G401.6 (cell line): ENCODE data around the gene CDK6.
"Not testable (repeated sequence)": the region's sequence is repeated elsewhere in the genome, so short reads cannot be mapped to it uniquely, and the experiment has no call there.

Experiments used
- FAIRE-seq: peaks from 2 replicates; lab custom pipeline; 2012; peaks lifted over from hg19 to GRCh38; lab: Jason Lieb, UNC

The CDK6 gene

DNA sequence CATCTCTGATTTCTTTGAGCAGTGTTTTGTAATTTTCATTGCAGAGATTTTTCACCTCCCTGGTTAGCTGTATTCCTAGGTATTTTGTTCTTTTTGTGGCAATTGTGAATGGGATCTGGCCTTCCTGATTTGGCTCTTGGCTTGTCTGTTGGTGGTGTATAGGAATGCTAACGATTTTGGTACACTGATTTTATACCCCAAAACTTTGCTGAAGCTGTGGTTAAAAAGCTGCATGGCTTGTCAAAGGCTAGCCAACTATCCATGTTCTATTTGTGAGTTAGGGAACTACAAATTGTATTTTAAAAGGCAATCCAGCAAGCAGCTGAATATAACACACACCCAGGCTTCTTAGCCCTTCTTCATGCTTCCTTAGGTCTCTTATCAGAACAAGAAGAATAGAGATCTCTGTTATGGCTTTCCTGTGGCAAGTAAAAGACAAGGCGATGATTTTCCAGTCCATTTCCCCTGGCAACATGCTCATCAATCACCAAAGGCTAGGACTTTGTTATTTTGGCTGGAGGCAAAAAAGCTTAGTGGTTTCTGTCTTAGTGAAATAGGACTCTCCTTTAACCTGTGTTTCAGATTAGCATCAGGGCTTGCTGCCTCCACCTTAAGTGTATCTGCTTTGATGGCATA lies 77.5 kb downstream of the CDK6 start:
- no peak for FAIRE-seq

DNA sequence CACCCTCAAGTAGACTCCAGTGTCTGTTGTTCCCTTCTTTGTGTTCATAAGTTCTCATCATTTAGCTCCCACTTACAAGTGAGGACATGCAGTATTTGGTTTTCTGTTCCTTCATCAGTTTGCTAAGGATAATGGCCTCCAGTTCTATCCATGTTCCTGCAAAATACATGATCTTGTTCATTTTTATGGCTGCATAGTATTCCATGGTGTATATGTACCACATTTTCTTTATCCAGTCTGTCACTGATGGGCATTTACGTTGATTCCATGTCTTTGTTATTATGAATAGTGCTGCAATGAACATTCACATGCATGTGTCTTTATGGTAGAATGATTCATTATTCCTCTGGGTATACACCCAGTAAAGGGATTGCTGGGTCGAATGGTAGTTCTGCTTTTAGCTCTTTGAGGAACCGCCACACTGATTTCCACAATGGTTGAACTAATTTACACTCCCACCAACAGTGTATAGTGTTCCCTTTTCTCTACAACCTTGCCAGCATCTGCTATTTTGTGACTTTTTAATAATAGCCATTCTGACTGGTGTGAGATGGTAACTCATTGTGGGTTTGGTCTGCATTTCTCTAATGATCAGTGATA lies 79.0 kb downstream of the CDK6 start:
- not testable (repeated sequence) for FAIRE-seq

DNA sequence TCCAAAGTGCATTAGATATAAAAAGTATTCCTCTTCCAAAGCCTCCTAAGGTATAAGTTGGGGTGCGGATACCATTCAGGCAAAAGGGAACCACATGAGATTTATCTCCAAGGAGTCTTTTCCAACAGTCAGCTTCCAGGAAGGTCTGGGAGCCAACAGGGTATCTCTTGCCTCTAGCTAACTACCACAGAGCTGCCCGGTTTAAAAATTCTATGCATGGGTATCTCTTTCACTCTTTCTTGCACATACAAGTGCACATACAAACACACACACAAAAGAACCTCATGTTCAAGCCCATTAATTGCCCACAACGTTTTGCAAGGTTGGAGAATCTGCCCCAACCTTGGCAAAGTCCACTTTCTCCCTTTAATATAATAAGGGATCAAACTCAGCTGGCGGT lies 80.7 kb downstream of the CDK6 start:
- FAIRE-seq = no peak

DNA sequence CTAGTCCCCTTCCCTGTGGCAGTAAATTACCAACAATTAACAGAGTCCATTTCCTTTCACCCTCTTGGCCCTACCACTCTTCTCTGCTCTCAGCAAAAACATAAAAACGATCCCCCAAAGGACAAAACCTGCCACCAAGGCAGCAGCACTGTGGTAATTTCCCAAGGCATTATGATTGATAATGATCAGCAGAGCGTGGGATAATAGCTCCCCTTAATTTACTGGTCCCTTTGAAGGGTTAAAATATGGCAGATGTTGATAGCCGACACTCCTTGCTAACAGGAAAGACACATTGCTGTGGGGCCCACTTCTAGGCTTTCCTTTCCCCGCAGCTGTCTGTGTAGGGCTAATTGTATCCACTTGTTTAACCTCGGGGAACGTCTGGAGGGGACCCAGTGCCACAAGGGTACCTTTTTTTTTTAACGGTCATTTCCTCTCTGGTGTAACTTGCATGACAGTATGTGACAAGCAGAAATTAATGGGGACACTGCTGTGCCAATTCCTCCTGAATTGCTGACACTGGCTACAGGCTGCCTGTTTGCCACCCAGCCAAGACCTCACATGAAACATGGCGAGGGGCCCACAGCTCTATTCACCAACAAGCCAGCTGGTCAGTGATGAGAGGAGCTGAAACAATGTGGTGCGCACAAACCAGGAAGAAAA lies 81.3 kb downstream of the CDK6 start:
- no peak for FAIRE-seq

DNA sequence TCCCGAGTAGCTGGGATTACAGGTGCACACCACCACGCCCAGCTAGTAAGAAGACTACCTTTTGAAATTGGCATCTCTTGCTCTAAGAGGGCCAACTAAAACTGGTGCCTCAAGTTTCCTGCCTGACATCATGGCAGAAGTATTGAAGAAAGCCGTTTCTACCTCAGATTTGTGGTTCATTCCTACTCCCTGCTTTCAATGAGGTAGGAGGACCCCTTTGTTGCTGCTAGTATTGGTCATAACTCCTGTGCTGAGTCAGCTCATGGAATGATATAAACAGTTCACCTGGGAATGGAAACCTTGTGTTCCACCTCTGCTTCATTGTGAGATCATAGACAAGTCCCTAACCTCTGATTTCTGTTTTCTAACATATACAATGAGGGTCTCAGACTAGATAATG lies 82.8 kb downstream of the CDK6 start:
- no peak for FAIRE-seq

DNA sequence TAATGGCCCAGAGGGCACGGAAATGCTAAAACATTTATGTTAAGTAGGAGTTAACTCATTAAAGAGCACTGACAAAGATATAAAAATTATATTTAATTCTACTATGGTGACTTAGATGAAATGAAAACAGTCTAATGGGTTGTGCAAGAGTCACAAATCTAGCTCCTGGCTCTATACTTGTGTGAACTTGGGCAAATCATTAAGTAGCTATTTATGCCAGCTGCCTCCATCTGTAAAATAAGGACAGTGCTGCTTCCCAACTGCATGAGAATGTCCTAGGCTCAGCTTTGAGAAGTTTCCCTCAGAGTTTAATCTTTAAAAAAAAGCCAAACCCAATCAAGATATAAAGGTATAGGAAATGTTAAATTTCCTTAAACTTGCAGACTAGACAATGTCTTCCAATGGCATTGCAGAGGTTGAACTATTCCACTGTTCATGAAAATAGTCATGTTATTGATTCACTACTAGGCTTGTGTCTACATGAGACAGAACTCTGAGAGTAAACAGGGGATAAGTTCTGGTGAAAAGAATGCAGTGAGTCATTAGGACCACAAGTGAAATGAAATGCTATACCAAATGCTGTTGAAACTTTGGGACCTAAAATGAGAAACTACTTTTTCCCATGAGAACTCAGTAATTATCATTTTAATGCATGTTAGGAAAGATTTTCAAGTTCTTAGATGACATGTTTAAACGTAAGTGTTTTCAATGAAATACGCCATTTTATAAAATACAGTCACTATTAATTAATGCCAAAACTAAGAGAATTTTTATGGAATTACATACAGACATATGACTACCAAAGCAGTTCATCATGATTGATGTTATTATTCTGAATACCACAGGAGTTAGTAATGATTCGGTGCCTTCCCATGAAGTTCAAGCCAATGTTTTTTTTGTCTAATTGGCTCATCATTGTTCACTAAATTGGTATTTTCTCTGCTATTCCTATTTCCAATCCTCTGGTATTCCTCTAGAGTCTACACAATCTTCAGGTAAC lies 84.2 kb downstream of the CDK6 start:
- no peak for FAIRE-seq

DNA sequence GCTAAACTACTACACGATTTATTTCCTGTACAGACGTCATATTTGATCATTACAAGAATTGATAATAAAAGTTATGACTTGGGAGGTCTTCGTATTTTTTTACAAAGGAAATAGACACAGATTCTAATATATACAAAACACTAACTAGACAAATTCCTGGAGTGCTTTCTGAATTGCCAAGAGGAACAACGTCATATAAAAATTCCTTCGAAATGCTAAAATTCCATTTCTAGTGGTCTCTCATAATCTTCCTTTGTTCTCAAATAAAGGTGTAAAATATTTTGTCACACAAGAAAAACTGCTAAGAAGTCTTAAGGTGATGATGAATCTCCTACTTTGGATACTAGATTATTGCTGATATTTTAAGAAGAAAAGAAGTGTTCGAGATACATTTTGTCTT lies 85.4 kb downstream of the CDK6 start:
- no peak for FAIRE-seq

DNA sequence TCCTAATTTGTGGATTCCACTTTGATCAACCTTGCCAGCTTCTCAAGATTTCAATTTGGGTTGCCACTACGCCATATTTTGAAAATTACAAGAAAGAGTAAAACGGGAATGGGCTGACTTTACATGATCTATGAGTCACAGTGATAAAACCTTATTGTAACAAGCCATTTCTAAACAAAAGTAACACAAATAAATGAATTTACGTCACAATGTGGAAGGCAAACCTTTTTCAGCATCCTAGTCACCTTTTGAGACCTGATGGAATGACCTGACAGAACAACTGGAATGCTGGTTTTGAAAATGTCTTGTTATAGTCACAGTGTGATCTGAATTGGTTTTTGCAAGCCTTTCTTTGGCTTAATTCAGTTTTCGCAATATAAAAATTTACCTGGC lies 85.9 kb downstream of the CDK6 start:
- FAIRE-seq = no peak

DNA sequence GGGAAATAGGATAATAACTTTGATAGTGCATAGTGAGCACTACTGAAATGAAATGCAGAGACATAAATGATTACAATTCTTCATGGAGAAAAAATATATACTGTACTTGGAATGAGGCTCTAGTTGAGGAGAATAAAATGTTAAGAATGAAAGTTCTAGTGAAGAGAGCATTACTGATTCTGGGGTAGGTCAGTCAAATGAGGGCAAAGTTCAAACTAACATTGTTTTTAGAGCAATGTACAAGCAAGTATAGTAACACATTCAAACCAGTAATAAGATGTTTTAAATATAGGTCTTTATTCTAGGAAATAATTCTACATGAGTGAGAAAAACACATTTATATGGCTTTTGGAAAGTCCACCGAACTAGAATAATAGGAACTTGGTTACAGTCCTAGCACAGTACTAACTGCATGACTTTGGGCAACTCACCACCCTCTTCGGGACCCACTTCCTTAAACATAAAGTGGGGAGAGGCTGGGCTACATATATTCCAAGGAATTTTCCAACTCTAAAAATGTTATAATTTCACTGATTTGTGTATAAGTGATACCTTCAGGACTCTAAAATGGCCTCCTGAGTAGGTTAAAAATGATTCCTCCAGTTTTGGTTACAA lies 86.4 kb downstream of the CDK6 start:
- FAIRE-seq = no peak

DNA sequence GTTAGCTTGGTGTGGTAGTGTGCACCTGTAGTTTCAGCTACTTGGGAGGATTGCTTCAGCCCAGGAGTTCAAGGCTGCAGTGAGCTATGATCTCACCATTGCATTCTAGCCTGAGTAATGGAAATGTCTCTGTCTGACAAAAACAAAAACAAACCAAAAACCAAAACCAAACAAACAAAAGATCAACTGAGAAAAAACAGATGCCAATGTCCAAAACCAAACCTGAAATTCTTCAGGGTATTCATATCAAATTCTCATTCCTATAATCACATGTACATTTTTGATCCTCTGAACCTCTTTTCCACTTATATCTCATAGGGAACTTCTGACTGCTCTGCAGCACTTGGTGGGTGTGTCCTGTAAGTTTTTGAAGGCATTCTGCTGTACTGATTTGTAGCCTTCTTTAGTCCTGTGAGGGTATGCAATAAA lies 87.0 kb downstream of the CDK6 start:
- FAIRE-seq = no peak

DNA sequence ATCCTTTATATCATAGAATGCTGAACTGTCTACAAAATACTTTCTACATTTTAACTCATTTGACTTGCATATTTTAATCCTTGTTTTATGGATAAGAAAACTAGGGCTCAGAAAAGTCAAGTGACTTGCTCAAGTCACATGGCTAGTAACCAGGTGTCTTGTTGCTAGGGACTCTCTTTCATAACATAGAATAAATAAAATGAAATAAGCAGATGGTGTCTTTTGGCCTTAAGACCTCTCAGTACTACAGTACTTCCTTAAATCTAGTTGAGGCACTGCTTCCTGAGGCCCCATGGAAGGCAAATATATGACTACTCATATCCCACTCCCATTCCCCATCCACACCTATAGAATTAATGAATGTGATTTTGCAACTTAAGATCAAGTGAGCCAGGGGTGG lies 87.9 kb downstream of the CDK6 start:
- FAIRE-seq = no peak

DNA sequence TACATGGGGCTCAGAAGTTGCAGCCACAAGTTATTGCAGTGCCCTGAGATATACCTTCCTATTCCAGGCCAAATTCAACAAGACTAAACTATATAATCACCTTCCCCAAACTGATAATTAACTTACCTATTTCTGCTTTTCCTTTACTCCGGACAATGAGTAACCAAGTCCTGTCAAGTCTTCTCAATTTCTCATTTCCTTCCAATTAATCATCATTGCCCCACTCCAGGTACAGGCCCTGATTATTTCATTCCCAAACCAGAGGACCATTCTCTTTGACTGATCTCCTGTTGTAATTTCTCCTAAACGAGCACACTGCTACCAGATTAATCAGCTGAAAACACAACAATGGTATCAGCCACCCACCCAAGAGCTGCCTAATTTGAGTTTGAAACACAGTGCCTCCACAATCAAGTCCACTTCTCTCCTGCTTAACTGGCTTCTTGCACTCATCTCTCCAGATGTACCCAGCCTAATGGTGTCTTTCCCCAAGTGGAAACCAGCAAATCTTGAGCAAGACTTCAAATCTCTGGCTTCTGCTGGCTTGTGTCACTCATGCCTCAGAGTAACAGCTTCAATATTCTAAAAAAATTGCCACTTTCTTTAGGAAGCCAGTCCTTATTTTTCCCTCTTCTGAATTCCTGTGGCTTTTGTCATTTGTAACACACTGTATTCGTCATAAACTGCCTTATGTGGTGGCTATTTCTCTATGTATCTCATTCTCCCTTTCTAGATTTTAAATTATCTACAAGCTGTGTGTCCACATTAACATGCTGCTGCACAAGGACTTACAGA lies 89.1 kb downstream of the CDK6 start:
- no peak for FAIRE-seq

DNA sequence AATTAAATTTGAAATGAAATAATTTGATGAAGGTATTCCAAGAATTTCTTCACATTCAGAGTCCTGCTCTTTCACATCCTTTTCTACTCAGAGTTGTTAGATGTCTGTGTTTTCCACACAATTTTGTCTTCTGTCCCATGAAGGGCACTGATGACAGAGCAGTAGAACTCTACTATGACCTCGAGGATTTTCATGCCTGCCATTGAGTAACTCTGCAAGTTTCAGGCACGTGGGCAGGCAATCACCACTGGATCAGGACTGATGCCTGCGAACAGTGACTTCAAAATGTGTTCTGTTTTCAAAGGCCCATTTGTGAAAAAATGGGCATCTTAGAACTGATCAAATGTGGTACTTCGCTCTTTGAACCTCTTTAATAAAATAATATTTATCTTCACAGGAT lies 91.1 kb downstream of the CDK6 start:
- no peak for FAIRE-seq

DNA sequence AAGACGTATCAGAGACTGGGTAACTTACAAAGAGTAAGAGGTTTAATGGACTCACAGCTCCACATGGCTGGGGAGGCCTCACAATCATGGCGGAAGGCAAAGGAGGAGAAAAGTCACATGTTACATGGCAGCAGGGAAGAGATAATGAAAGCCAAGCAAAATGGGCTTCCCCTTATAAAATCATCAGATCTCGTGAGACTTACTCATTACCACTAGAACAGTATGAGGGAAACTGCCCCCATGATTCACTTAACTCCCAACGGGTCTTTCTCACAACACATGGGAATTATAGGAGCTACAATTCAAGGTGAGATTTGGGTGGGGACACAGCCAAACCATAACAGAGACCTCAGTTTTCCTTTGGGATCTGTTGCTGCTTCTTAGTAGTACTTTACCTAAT lies 92.2 kb downstream of the CDK6 start:
- not testable (repeated sequence) for FAIRE-seq

DNA sequence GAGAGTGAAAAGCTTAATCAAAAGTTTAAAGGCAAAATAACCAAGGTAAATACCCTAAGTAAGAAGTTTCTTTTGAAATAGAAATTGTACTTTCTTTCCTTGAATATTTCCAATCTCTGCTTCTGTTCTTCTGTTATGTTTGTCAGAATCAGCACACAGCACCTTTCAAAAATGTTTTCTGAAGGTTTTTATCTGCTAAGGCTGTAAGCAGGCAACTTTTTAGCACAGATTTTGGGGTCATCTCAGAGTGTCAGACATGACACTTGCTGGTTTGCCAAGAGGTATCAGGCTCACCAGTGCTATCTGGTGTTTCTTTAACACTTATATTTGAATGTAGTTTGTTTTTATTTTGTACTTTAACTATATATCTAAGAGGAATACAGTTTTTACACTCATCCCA lies 94.2 kb downstream of the CDK6 start:
- no peak for FAIRE-seq

DNA sequence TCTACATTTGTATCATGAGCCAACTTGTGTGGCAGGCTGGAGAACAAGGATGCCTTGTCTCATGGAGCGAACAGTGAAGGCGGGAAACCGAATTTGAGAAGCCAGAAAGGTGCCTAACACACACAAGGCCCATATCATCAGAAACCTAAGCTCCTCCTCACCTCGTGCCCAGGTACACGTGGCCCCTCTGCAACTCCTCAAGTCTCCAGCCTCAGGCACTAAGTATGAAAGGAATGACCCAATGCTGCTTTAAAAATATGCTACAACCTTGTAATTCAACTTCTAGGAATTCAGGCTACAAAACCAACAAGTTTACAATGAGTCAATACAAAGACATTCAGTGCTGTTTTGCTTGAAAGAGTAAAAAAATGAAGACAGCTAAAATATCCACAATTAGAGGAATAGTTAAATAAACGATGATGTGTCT lies 95.7 kb downstream of the CDK6 start:
- FAIRE-seq = no peak

DNA sequence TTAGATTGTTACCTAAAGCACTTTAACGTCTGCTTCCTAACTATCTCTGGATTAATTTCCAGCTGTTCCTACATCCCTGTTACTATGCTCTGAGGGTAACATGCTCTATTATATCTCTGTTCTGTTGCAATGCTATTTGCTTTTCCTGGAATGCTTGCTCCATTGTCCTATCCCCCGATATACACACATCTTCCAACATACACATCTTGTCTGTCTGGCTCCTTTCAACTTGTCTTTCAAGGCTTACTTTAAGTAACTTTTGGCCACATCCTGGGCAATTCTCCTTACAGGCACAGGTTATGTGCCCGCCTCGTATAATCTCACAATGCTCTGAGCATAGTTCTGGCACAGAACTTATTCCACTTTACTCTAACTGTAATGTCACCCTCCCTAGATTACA lies 96.2 kb downstream of the CDK6 start:
- no peak for FAIRE-seq

DNA sequence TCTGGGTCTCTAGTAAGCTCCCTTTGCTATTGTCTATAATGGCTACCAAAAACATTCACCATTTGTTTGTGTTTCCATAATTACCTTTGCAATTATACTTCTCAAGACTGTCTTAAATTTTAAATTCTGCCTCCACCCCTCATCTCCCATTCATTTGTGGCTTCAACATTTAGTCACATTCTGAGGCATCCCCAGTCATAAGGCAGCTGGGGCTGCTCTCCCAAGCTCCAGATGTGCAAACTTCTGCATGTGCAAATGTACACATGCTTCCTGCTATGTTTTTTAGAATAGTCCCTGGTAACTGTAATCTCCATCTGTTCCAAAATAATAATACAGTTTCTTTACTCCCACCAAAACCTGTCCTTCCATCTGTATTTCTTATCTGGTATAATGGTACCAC lies 97.3 kb downstream of the CDK6 start:
- no peak for FAIRE-seq

DNA sequence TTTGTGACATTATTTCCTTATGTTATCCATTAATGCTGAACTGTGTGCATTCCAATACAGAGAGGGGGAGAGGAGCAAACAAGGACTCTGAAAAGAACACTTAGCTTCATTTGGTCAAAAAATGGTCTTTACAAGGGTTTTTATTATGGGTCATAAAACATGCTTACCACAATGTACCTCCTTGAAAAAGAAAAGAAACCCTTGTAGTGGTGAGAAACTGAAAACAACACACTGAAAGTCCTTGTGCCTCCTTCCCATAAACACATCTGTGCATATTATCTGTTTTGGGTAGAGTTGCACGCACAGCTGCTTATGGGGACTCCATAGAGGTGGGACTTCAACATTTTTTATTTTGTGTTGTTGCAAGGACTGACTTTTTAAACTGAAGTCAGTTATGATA lies 98.7 kb downstream of the CDK6 start:
- FAIRE-seq = no peak

DNA sequence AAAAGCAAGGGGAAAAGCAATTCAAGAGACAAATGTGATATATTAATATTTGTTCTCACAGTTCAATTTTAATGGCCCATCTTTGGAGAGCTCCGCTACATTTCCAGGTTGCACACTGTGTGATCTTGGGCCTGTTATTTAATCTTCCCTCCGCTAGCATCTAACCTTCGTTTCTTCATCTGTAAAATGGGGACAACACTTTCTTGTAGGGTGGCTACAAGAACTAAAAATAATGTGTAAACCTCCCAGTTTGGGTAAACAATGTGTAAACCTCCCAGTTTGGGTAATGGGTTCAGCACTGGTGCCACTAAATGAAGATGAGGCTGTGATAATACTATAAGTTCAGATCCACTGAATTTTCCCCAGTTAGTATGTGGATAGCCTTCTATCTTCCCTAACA lies 99.5 kb downstream of the CDK6 start:
- no peak for FAIRE-seq

DNA sequence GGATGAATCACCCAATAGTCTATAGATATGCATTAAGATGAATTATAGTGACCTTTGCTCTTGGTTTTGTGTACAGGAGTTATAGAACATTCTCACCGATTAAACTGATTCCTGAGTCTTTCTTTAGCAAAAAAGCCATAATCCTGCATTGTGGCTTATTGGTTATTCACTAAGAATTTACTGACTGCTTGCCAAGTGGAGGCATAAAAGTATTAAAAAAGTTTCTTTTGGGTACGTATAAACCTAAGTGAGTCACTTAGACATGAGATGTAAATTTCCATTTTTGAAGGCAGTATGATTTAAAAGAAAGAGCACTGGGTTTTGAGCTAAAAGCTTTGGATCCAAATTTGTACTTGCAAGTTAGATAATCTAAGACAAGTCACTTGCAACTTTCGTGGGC lies 100.7 kb downstream of the CDK6 start:
- FAIRE-seq = no peak
